HG03571 (cell line): ENCODE data around the gene ATP10A.

Experiments used
- ATAC-seq: cut with Tn5 transposase; IDR thresholded peaks from one replicate; pipeline ENCODE4 v1.9.1; 2021; ENCODE audit not compliant: unreplicated experiment

The ATP10A gene

GRCh38 chr15:25742776-25743547 lies 120.2 kb downstream of the ATP10A start:
- no peak for ATAC-seq

GRCh38 chr15:25742041-25742730 lies 120.9 kb downstream of the ATP10A start:
- ATAC-seq = no peak

- ATAC-seq = no peak
Measured at GRCh38 chr15:25741256-25741580, 121.9 kb downstream of the ATP10A start.

- ATAC-seq = no peak
Measured at GRCh38 chr15:25740383-25741255, 122.5 kb downstream of the ATP10A start.

DNA sequence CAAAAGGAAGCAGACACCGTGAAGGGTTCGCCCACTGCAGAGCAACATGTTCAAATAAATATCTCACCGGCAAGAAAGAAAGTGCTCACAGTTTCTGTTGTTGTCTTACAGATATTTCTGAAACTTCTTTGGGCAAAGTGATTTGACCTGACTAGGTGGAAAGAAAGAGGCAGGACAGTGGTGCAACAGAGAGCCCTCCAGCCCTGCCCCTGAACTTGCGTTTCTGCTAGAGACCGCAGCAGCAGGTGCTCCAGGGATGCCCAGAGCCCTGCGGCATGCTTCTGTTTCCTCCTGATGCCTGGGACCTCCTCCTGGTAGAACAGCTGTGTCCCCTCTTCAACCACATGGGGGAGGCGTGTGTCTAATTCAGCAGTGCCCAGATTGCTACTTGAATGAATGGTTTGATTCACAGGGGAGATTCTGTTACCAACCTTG lies 123.4 kb downstream of the ATP10A start:
- no peak for ATAC-seq

DNA sequence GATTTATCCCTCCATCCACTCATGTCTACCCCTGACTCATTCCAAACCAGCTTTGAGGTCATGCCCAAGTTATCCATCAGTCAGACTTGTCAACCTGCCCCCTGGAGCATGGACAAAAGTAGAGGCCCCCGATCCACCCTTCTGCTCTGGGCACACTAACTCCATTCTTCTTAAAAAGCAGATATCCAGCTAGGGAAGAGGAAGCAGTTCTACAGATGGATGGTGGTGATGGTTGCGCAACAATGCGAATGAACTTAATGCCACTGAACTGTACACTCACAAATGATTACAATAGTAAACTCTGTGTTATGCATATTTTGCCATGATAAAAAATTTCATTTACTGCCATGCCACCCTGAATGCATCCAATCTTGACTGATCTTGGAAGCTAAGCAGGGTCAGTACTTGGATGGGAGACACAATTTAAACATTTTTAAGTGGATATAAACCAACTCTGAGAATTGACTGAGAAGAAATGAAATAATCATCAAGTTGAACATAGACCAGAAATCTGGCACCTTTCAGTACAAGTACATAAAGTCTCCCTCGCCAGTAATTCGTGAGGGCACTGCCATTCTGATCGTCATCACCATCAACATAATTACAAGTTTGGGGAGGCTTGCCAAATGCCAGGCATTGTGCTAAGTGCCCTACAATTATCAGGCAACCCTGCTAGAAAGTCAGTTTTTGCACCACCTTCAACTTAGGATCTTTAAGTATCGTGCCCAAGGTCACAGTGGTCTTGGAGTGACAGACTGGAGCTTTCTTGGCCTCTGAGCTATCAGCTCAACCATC lies 124.8 kb downstream of the ATP10A start:
- ATAC-seq = no peak

DNA sequence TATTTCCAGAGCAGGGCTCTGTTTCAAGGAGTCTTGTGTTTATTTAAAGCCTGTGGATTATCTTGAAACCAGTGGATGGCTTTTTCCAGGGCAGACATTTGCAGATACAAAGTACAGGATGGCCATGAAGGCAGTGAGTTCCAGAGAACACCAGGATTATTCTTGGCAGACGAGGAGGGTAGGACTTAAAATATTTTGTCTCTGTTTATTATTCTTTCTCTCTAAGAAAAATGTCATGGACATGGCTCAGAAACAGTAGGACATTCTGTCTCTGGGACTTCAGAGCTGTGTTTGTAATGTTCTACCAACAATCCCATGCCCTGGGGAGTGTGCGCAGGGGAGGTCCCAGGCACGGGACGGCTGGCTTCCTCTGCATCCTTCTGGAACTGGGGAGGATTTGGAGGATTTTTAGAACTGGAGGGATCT lies 125.9 kb downstream of the ATP10A start:
- no peak for ATAC-seq

GRCh38 chr15:25736461-25736860 lies 126.7 kb downstream of the ATP10A start:
- no peak for ATAC-seq

DNA sequence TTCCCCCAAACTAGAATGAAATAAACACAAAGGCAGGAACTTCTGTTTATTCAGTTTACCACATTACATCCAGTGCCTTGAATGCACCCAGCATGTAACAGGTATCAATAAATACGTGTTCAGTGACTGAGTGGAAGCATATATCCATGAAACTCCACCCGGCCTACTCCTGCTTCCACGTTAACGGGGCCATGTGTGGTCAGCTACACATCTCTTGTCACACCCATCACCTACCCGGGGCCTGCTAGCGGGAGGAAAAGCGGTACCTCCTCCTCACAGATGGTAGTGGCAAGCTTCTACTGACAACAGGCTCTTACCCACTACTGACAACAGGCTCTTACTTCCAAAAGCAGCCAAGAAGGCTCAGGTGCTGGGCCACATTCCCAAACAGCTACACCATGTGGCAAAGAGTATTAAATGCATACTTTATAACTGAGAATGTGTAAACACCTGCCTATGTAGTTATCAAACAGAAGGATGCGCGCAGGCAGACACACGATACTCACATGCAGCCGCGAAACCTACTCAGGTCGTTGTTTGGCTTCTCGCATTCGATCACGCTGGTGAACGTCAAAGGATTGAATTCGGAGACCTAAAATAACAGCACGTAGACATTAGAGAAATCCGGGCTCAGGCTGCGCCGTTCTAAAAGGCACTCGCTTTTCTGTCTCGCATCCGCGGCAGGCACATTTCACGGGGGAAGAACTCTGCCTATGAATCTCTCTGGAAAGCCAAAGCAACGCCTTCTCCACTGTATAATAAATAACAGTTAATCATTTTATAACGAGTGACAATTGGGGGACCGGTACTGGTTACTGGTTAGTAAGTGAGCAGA lies 127.4 kb downstream of the ATP10A start:
- no peak for ATAC-seq

- no peak for ATAC-seq
Measured at GRCh38 chr15:25734680-25735355, 128.3 kb downstream of the ATP10A start.

GRCh38 chr15:25733856-25734679 lies 129.1 kb downstream of the ATP10A start:
- ATAC-seq = no peak

DNA sequence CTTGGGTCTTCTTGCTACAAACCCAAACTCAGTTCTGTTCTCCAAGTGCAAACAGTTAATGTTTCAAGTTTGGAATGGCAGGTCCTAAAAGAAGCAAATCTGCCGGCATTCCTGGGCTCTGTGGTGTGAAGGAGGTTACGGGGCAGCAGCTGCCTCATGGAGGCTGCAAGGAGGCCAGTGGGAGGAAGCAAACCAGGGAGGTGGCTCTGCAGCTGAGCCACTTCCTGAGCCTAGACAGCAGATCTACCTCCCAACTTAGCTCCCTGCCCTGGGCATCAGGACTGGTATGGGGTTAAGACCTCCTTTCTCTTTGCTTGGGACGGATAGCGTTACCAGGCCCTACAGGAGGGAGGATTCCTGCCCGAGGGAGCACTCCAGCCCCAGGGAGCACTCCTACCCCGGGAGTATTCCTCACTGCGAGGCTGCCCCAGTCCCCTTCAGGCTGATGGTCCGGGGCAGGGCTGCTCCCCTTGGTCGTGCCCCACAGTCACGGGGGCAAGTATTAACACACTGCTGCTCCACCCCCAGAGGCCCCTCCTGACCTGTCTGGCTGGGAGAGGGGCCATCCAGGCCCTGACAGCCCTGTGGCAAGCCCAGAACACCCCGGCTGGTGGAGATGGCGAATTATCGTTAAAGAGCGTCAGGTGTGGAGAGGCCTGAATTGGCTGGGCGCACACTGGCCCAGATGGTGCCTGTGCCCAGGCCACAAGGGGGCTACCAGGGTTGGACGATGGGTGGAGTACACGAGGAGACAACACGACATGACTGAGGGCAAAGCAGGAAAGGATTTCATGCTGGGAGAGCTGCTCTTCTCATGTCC lies 129.9 kb downstream of the ATP10A start:
- ATAC-seq = no peak

DNA sequence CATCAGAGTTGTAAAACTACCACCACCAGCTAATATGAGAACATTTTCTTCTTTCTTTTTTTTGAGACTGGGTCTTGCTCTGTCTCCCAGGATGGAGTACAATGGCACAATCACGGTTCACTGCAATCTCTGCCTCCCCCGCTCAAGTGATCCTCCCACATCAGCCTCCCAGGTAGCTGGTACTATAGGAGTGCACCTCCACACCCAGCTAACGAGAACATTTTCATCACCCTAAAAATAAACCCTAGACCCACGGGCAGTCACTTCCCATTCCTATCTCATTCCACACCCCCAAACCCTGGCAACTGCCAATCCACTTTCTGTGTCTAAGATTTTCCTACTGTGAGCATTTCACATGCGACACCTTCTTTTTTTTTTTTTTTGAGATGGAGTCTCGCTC lies 130.9 kb downstream of the ATP10A start:
- no peak for ATAC-seq

- no peak for ATAC-seq
Measured at GRCh38 chr15:25731411-25731810, 131.7 kb downstream of the ATP10A start.

DNA sequence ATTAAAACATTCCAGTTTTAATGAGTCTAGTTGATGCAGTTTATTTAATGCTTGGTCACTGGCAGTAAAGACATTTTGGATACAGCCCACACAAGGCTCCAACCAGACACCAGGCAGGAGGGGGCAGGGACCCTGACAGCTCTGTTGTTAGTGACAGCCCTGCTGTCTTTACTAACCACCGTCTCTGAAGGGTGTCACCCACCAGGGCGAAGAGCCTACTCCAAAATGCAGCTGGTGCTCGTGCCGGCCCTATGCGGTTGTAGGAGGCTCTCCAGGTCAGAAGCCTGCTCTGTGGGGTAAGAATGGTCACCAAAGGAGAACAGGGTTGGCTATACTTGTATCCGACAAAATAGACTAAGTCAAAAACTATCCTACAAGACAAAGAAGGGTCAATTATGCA lies 132.2 kb downstream of the ATP10A start:
- ATAC-seq = no peak

DNA sequence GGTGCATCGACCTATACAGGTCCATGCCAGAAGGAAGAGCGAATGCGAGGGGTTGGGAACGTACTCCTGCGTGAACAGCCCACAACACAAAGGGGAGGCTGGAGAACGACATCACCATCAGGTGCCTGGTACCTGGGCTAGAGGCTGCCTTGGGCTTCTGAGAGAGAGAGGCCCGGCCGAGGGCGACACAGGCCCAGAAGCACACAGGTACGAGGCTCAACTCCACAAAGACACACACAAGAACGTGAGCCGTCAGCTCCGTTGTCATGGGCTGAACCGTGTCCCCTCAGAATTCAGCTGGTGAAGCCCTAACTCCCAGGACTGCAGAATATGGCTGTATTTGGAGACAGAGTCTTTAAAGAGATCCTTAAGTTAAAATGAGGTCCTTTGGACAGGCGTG lies 134.3 kb downstream of the ATP10A start:
- ATAC-seq = no peak

DNA sequence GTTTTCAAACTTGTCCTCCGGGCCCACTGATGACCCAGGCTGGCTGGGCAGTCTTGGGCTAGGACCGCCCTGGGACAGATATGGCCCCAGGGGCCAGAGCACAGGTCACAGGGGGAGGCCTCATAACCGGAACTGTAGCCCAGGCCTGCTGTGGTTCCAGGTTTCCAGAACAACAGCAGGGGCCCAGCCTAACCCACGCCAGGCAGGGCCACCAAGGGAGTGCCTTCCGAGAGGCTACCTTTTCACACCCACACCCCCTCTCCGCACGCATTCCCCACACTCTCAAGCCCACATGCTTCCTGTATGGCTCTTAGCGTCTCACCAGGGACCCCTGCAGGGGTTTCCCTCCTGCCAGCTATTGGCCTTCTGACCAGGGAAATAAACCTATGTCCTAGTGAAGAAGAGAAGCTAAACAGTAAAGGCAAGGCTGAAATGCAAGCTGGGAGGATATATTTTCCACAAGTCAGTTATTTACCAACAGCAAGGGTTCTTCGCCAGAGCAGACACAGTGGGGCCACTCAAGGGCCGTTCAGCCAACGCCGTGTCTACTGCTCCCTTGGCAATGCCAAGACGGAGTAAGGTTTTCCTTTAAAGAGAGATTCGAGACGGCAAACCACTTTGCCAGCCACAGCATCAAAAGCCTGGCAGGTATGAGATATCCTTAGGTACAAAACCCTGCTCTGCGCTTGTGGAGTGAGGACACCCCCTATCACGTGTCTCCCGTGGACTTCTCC lies 135.1 kb downstream of the ATP10A start:
- ATAC-seq = no peak
